B cell (primary cell): ENCODE results near the gene HSPA1A.

Experiments used
- EZH2 ChIP-seq: IDR thresholded peaks from 2 replicates; pipeline ENCODE4 v1.6.1; 2012; ENCODE audit warnings: borderline replicate concordance, low read depth, mild to moderate bottlenecking, moderate library complexity, low read length; ENCODE audit not compliant: insufficient read depth, poor library complexity, severe bottlenecking
- TF ChIP-seq, protein P1 (sequence below): fragments of 200-600 bp; IDR thresholded peaks from one replicate; pipeline ENCODE4 v1.8.0; 2022; ENCODE audit warnings: antibody characterized with exemption, mild to moderate bottlenecking

DNA sequence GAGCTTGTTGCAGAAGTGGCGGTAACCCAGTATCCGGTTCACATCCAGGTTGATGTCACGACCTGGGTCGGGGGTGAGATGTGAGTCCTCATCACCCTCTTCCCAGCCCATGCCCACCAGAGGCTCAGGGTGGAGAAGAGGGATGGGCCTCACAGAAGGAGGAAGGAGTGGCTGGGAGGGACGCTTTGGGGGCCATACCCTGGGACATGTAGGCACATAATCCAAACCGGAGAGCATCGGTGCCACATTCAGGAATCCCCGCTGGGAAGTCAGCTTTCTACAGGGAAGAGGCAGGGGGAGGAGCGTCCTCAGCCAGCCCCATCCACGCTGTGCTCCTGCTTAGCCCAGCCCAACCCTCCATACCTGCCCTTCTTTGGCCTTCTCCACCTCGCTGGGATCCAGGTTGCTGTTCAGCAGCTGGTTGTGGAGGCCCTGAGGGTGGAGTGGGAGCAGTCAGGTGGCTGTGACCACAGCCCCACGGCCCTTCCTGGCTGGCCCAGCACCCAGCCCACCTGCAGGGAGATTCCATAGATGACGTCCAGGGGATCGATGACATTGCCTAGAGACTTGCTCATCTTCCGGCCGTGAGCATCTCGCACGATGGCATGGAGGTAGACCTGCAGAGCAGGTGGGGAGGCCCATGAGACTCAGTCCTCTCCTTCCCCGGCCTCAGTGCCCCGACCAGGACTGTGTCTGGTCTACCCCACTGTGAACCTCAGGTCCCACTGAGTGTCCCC is 34.7 kb upstream of the HSPA1A start:
- TF ChIP-seq, protein P1, sequence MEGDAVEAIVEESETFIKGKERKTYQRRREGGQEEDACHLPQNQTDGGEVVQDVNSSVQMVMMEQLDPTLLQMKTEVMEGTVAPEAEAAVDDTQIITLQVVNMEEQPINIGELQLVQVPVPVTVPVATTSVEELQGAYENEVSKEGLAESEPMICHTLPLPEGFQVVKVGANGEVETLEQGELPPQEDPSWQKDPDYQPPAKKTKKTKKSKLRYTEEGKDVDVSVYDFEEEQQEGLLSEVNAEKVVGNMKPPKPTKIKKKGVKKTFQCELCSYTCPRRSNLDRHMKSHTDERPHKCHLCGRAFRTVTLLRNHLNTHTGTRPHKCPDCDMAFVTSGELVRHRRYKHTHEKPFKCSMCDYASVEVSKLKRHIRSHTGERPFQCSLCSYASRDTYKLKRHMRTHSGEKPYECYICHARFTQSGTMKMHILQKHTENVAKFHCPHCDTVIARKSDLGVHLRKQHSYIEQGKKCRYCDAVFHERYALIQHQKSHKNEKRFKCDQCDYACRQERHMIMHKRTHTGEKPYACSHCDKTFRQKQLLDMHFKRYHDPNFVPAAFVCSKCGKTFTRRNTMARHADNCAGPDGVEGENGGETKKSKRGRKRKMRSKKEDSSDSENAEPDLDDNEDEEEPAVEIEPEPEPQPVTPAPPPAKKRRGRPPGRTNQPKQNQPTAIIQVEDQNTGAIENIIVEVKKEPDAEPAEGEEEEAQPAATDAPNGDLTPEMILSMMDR, result no peak
- no peak for TF ChIP-seq EZH2
